Keratinocyte (primary cell): Measurements from ENCODE around the gene AKIRIN1.

Experiments used
- CTCF ChIP-seq, 3 experiments: IDR thresholded peaks in 1 of 3; conservative IDR thresholded peaks in 1 of 3; optimal IDR thresholded peaks in 1 of 3; 2 replicates in 2 of 3; 3 replicates in 1 of 3; pipeline versions ENCODE3 to v1.5.1; 2011; ENCODE audit warnings: low read length in 3 of 3, mild to moderate bottlenecking in 3 of 3, moderate library complexity in 2 of 3, control low read depth in 1 of 3, inconsistent platforms in 1 of 3; ENCODE audit not compliant: insufficient read depth in 2 of 3; ENCODE audit errors: extremely low read depth in 1 of 3
- EZH2 ChIP-seq: IDR thresholded peaks from one replicate; pipeline ENCODE4 v1.6.1; 2012; ENCODE audit warnings: inconsistent platforms, mild to moderate bottlenecking, low read length, moderate library complexity

GRCh38 chr1:39006726-39007645 lies 15.9 kb downstream of the AKIRIN1 start:
- no peak for TF ChIP-seq CTCF (optimal IDR thresholded peaks at IDR 0.05 in 1 of 3, IDR thresholded peaks at IDR 0.05 in 1 of 3, conservative IDR thresholded peaks at IDR 0.05 in 1 of 3; ENCODE audit: extremely low read depth in 1 of 3, insufficient read depth in 2 of 3, low read length in 3 of 3)
- TF ChIP-seq EZH2, result no peak
